T-helper 2 cell treated with Interferon-gamma antibody and Interleukin-4, amounts not matched to agents 100 ng/mL and 5 ng/mL, for 36 hours (primary cell): ENCODE results near the gene RNF186. TPM values are rescaled to one million over a fixed set of nuclear protein-coding genes. Genes with fewer than 3 reads are reported as not detected.

Experiments used
- intact Hi-C: fragments of 100-400 bp; cut with micrococcal nuclease; formaldehyde crosslinking; loops from one replicate; pipeline ENCODE4 v1.15.1; 2023
- total RNA-seq: library from RNA; stranded (reverse); gene quantifications from 2 replicates; pipeline ENCODE4 v1.2.3, GENCODE V29; 2022

Gene RNF186
- total RNA-seq, 1 donor from 2014 or later = not detected

DNA sequence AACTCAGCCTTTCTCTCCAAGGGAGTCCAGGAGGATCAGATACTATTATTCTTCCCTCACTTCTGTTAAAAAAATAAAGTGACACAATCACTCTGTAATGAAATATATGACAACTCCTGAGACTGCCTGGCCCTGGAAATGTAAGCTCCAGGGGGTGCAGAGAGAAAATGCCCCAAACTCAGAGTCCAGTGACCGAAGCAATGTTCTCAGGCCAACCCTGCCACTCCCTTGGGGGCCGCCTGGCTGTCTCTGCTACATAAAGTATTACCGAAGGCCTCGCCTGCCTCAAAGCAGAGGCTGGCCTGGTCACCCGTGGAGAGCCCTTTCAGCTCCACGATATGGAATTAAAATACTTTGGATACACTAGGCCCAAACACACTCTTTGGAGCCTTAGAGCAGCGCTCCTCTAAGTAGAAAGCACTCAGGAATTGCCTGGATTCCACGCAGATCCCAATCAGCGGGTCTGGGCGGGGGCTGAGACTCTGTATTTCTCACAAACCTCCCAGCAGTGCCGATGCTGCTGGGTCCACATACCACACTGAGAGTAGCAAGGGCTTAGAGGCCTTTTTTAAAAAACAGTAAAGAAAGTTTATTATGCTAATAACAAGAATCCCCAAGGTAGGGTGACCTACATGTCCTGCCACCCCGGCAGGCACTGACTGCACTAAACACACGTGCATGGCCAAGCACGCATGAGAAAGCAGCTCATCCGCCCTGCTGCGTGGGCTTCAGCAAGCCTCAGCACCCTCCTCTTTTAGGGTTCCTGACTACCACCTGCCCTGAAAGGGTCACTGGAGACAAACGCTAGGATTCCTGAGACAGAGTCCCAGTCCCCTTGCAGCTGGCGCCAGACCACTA, 46.5 kb downstream of the RNF186 start:
- intact Hi-C loops = no loop called here

- intact Hi-C loops = no loop called here
Observed at GRCh38 chr1:19765623-19766022, 49.5 kb downstream of the RNF186 start.

DNA sequence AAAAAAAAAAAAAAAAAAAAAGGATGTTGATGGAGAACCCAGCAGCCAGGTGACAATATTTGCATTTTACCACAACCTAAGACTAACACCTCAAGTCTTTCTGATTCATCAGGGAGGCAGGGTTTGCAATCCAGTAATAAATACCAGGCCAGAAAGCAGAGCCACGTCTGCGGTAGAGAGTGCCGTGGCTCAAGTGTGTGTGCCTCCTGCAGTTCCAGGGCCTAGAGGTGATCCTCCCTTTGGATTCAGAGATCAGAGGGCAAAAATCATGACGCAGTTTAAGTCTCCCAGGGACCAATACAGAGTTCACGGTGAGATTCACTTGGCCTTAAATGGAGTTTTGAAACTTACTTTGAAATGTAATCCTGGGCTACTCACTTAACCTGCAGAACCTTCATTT, 50.2 kb downstream of the RNF186 start:
- intact Hi-C loops = no loop called here

Other genes starting within 250 kb of the RNF186 start
- 25.8 and 27.6 TPM in 2 replicates for gene NBL1, start 171.0 kb downstream of the RNF186 start, total RNA-seq
- not detected in 2 replicates for gene HTR6, start 150.4 kb downstream of the RNF186 start, total RNA-seq
- gene TMCO4, start 15.4 kb downstream of the RNF186 start, total RNA-seq = 13.6 and 14.7 TPM in 2 replicates
- gene OTUD3, start 67.1 kb upstream of the RNF186 start, total RNA-seq = 12.5 and 14.2 TPM in 2 replicates
- not detected in 2 replicates for gene PLA2G2E, start 108.3 kb upstream of the RNF186 start, total RNA-seq
- not detected in 2 replicates for gene PLA2G2A, start 164.3 kb upstream of the RNF186 start, total RNA-seq